Cardiac septum (tissue), 1 donor: ENCODE results near the gene UXS1. TPM values are rescaled to one million over a fixed set of nuclear protein-coding genes. Genes with fewer than 3 reads are reported as not detected.
"Not testable (repeated sequence)": the region's sequence is repeated elsewhere in the genome, so short reads cannot be mapped to it uniquely, and the experiment has no call there.

Source experiments
- DNase-seq: peaks from one replicate; pipeline ENCODE4 v3.0.0-alpha.2; 2020; ENCODE audit warnings: low spot score
- intact Hi-C: fragments of 100-400 bp; cut with DNase I; formaldehyde crosslinking; loops from one replicate; pipeline ENCODE4 v1.14.0; 2022
- total RNA-seq: library from RNA; stranded (reverse); fragmentation: NEBNext Ultra II Directional; extraction: Animal tissue kit (Norgen Biotek cat#: 25700); gene quantifications from one replicate; pipeline ENCODE4 v1.2.1, GENCODE V29; 2021
- donor health status: DM: no; HTN: no; CAD: no.

Gene UXS1
- total RNA-seq, 1 donor from 2014 or later: 23.3 TPM

- intact Hi-C loops: no loop called here
- DNase-seq: no peak
Measured at GRCh38 chr2:106139238-106139935, 54.7 kb downstream of the UXS1 start.

DNA sequence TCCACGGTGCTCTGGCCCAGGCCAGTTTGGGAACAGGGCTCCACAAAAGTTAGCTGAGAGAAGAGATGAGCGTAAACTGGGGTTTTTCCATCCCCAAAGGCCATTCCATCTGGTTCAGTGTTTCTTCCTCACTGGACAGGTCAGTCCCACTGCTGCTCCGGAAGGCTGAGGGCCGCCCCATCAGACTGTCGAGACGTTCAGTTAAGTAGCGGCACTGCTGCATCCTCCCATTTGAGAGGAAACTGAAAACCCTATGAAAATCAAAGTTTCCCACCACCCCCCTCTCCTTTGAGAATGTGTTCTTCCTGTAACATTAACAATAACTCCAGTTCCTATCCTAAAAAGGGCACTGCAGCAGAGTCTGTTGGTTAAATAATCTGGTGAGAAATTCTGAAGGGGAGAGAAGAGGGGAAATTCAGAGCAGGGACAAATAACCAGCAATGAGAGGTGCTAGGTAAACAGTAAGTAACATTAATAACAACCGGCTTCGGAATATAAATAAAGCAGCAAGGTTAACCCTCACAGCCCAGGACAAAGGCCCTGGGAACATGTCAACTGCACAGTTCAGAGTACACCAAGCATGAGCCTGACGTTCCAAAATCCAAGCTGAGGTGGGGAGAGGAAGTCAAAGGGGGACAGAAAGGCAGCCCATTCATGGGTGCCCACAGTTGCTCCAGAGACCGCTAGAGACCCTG lies 55.4 kb downstream of the UXS1 start:
- intact Hi-C loops: no loop called here
- no peak for DNase-seq

DNA sequence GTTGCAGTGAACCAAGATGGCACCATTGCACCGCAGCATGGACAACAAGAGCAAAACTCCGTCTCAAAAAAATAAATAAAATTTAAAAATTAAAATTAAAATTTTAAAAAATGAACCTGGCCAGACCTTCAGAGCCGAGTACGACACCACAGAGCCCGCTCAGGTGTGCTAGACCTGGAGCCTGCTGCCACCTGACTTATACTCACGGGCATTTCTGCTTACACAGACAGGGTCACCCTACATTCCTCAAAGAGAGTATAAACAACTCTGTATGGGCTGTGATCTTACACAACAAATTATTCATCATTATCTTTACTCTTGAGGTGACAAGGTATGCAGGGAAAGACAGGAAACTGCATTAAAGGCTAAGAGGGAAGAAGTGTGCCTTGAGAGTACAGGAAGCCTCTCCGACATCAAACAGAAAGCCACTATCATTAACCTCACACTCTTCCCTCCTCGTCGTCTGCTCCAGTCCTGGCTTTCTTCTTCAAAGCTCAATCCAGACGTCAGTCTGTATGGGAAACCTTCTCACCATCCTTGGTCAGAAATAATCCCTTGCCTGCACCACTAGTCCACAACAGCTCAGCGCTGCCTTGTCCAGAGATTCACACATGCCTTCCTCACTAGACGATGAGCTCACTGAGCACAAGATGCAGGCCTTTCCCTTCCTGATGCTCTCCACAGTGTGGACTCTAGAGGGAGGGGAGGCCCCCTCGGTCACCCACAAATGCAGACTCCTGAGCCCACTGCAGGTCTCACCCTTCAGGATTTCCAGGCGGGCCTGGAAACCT lies 56.2 kb downstream of the UXS1 start:
- intact Hi-C loops: no loop called here
- DNase-seq: no peak

DNA sequence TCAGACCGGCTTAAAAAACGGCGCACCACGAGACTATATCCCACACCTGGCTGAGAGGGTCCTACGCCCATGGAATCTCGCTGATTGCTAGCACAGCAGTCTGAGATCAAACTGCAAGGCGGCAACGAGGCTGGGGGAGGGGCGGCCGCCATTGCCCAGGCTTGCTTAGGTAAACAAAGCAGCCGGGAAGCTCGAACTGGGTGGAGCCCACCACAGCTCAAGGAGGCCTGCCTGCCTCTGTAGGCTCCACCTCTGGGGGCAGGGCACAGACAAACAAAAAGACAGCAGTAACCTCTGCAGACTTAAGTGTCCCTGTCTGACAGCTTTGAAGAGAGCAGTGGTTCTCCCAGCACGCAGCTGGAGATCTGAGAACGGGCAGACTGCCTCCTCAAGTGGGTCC lies 62.9 kb downstream of the UXS1 start:
- DNase-seq, intact Hi-C loops: not testable (repeated sequence)

DNA sequence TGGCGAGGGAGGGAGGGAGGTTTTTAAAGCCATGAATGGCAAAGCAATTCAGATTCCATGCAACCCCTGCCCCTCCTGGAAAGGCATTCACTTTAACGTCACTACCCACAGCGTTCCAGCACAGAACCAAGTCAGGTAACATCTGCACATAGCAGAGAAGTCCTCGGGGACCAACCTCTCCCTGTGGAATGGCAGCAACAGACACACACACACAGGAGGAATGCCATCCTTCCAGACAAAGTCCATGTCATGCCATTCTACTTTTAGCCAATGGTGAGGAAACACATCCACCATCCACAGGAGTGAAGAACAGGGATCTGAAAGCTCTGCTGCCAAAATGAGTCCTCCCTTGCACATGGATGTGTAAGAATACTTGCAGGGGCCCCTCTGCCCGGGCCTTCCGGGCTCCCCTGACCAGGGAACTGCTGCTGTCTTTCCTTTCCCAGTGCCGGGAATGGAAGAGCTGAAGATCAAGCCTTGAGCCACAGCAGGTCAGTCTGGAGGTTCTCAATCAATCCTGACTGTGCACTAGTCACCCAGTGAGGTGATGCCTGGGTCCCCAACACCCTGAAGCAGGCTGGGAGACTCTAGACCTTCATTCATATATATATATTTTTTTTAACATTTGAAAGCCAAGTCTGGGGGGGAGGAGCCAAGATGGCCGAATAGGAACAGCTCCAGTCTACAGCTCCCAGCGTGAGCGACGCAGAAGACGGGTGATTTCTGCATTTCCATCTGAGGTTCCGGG lies 63.7 kb downstream of the UXS1 start:
- intact Hi-C loops: no loop called here
- no peak for DNase-seq

DNA sequence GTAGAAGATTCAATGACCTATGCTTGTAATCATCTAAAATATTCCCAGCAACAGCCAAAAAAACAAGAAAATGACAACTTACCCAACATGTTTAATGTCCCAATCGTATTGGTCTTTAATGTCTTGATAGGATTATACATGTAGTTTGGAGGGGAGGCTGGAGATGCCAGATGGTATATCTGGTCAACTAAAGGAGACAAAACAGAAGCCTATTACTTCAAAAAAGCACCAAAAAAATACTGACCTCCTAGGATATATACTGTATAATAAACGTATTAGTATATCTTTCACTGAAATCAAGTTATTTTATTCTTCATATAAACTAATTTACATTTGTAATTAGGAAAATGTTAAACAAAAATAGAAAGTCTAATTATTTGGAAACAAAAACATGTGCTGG lies 64.5 kb downstream of the UXS1 start:
- intact Hi-C loops: no loop called here
- DNase-seq: no peak

- intact Hi-C loops: no loop called here
- DNase-seq: no peak
Measured at GRCh38 chr2:106129150-106129549, 65.0 kb downstream of the UXS1 start.

GRCh38 chr2:106127776-106128268 lies 66.3 kb downstream of the UXS1 start:
- intact Hi-C loops: no loop called here
- no peak for DNase-seq

DNA sequence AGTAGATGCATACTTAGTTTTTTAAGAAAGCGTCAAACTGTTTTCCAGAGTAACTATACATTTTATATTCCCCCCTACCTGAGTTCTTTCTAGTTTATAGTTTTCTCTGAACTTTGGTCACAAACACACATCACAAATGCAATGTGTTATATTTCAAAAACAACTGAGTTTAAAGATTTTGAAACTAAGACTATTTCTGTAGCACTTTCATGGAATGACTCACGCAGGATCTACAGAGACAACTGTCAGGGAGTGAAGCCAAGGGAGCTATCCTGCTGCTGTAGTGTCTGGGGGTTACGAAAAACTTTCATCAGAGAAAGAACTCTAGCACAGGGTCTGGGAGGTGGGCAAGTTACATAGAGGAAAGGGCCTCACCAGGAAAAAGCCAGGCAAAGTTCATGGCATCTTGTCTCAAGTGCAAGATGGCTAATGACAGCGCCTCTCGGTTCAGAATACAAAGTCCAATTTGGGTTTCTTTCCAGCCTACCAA lies 66.8 kb downstream of the UXS1 start:
- intact Hi-C loops: no loop called here
- no peak for DNase-seq

DNA sequence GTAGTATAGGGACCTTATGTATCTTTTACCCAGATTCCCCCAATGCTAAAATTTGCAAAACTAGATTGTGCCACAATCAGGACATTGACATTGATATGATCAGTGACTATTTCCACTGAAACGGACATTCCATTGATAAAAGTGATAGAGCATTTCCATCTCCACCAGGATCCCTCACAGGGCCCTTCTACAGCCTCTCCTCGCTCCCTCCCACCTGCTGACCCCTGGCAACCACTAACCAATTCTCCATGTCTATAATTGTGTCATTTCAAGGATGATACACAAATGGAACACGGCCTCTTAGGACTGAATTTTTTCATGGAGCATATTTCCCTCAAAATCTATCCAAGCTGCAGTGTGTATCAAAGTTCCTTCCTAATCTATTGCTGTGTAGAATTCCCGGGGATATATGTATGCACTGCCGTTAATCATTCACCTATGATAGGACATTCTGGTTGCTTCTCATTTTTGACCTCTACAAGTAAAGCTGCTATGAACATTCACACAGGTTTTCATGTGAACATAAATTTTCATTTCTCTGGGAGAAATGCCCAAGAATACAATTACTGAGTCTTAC lies 67.3 kb downstream of the UXS1 start:
- DNase-seq: no peak

GRCh38 chr2:106126295-106126694 lies 67.8 kb downstream of the UXS1 start:
- DNase-seq: no peak
- intact Hi-C loops: no loop called here

More for the DNA sequence above, 67.3 kb downstream of the UXS1 start:
- intact Hi-C loops: no loop called here

- DNase-seq: no peak
- intact Hi-C loops: no loop called here
Measured at GRCh38 chr2:106124905-106125549, 69.1 kb downstream of the UXS1 start.

DNA sequence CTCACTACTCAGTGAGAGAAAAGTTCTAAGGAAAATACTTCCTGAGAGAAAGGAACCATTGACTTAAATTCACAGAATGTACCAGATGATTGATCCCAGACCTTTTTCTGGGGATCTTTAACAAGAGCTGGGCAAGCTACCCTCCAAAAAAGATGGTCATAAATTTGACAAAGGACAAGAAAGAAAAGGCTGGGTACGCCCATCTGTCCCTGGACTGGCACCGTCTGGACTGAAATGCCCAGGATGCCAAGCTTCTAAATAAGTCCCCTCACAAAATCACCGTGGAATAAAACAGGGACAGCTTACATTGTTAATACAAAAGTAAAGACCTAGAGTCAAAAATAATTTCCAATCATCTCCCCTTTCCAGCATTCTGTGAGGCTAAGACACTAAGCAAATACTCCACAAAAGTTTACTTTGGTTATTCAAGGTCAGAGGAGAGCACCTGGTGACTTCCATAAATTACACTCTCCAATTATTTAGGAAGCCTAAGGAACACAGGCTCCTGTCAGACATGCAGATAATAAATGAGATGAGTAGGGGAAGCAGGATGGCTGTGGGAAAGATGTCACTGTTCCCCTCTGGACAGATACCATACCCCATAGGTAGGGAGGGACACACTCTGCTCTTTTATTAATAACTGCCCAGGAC lies 69.9 kb downstream of the UXS1 start:
- intact Hi-C loops: no loop called here
- no peak for DNase-seq

DNA sequence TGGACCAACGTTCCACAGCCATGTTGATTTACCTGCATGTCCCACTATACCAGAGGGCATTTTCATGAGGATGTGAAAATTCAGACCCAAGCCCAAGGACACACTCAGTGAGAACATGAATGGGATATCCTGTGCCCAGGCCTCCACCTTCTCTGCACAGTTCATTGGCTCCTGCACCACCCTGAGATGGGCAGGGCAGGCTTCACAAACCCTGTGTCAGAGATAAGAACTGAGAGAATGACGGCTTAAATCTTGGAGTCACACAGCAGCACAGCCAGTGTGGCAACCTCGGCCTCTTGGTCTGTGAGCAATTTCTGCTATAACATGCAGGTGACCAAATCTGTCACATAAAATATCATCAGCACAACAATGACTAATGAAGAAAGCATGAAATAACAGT lies 71.9 kb downstream of the UXS1 start:
- DNase-seq: no peak
- intact Hi-C loops: no loop called here

DNA sequence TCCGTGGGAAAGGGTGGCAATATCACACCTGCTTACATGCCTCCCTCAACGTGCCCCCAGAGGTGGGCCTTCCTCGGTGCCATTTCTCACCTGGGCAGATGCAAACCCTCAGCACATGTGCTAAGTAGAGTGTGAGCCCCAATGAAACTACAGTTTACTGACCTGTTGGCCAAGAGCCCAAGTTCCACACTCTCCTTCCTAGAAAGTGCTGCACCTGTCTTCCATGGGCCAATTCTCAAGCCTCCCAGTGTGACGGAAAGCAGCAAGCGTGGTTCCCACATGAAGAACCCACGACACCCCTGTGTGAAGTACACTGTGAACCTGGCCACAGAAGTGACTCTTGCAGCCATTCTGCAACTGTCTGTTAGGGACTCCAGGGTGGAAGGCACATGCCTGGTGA lies 73.7 kb downstream of the UXS1 start:
- DNase-seq: no peak
- intact Hi-C loops: no loop called here

DNA sequence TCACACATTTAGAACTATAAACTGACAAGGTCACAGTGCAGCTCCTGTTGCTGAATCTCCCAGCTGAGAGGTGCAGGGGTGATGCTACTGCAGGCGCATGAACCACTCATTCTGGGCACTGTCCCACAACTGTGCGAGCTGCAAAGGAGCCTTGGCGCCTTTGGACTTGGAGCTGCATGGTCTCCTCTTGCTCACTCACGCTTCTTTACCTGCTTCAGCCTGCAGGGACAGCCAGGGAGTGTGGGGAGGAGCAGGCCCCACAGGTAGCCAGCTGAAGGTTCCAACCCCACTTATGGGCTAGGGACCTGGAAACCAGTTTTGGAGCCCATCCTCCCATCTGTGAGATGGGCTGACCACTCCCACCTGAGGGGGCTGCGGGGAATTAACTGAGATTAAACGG lies 75.0 kb downstream of the UXS1 start:
- intact Hi-C loops: loop anchor here (5.0 kb wide), 1 partner anchor 73 kb away; the partner anchor contains the start of gene UXS1

GRCh38 chr2:106117882-106118684 lies 76.0 kb downstream of the UXS1 start:
- no peak for DNase-seq
- intact Hi-C loops: loop anchor here (5.0 kb wide), 1 partner anchor 74 kb away; the partner anchor contains the start of gene UXS1

More for the DNA sequence above, 75.0 kb downstream of the UXS1 start:
- no peak for DNase-seq
